A549 (cell line): ENCODE data around the gene HS3ST3B1.

Experiments used
- EP300 ChIP-seq, 2 experiments: fragments of >200 bp; sonication (Bioruptor Twin); formaldehyde crosslinking; IDR thresholded peaks; 2 replicates in 1 of 2; 3 replicates in 1 of 2; pipeline ENCODE4 v1.6.1; 2016 to 2017
- POLR2A ChIP-seq: IDR thresholded peaks from 2 replicates; pipeline ENCODE4 v1.6.1; 2012; ENCODE audit warnings: mild to moderate bottlenecking, low read length

- TF ChIP-seq POLR2A (no peak), EP300 (IDR thresholded peaks at IDR 0.05) (no peak)
These were observed 8.3 kb downstream of the HS3ST3B1 start for GRCh38 chr17:14308965-14309879.
